IMR-90 (cell line): Measurements from ENCODE around the gene CASKIN1.

ENCODE experiments used
- BHLHE40 ChIP-seq: fragments of 150-350 bp; IDR thresholded peaks from 2 replicates; pipeline ENCODE4 v1.6.1; 2016; ENCODE audit warnings: mild to moderate bottlenecking, low read depth, low read length
- CTCF ChIP-seq: conservative IDR thresholded peaks from 2 replicates; pipeline ENCODE4 v1.5.1; 2012; ENCODE audit warnings: mild to moderate bottlenecking, low read depth, low read length, improper control_type of control experiment
- FOS ChIP-seq: fragments of 150-350 bp; IDR thresholded peaks from 2 replicates; pipeline ENCODE4 v1.6.1; 2016; ENCODE audit warnings: low read depth, low read length
- MAZ ChIP-seq: IDR thresholded peaks from 2 replicates; pipeline ENCODE4 v1.6.1; 2012; ENCODE audit warnings: low read depth, mild to moderate bottlenecking, low read length, improper control_type of control experiment, moderate library complexity, borderline replicate concordance
- POLR2A ChIP-seq: IDR thresholded peaks from 2 replicates; pipeline ENCODE4 v1.6.1; 2012; ENCODE audit warnings: mild to moderate bottlenecking, low read depth, low read length
- RCOR1 ChIP-seq: IDR thresholded peaks from 2 replicates; pipeline ENCODE4 v1.6.1; 2012; ENCODE audit warnings: mild to moderate bottlenecking, low read length, improper control_type of control experiment; ENCODE audit not compliant: insufficient replicate concordance
- TF ChIP-seq, protein P1 (sequence below): fragments of 150-350 bp; IDR thresholded peaks from 2 replicates; pipeline ENCODE4 v1.6.1; 2017; ENCODE audit warnings: mild to moderate bottlenecking, antibody characterized with exemption, low read length, low read depth

GRCh38 chr16:2229091-2229490 is 32.7 kb upstream of the CASKIN1 start:
- no peak for TF ChIP-seq BHLHE40
- TF ChIP-seq, protein P1, sequence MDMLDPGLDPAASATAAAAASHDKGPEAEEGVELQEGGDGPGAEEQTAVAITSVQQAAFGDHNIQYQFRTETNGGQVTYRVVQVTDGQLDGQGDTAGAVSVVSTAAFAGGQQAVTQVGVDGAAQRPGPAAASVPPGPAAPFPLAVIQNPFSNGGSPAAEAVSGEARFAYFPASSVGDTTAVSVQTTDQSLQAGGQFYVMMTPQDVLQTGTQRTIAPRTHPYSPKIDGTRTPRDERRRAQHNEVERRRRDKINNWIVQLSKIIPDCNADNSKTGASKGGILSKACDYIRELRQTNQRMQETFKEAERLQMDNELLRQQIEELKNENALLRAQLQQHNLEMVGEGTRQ, result no peak
- TF ChIP-seq CTCF, result no peak
- TF ChIP-seq POLR2A, result no peak
- TF ChIP-seq FOS, result no peak
- no peak for TF ChIP-seq MAZ
- no peak for TF ChIP-seq RCOR1
